Measurements from ENCODE around the gene FGF22. TPM values are rescaled to one million over a fixed set of nuclear protein-coding genes. Genes with fewer than 3 reads are reported as not detected.

Gene FGF22
- total and polyA plus RNA-seq, 2 of the 13 experiments (the other 11 are each of a cell fraction or from before 2014, with no cell fraction given), result 0.24 TPM; not detected in 1

- TF ChIP-seq AKNA (CRISPR knock-in tag; IDR thresholded peaks at IDR 0.05; ENCODE audit: borderline replicate concordance) (no peak), MEF2D (CRISPR knock-in tag; IDR thresholded peaks at IDR 0.05) (peak; percentile 38; the same call in 1 of the 2 replicates), IKZF5 (CRISPR knock-in tag; IDR thresholded peaks at IDR 0.05) (peak; percentile 52; the same call in 1 of the 2 replicates), FOXO1 (CRISPR knock-in tag; IDR thresholded peaks at IDR 0.05) (no peak), ZNF850 (CRISPR knock-in tag; conservative IDR thresholded peaks at IDR 0.05) (0 out of 2 replicates have a peak, but pooled peaks have one; percentile 42), ZNF619 (CRISPR knock-in tag; IDR thresholded peaks at IDR 0.05) (peak; percentile 82), ZNF788 (CRISPR knock-in tag; IDR thresholded peaks at IDR 0.05; ENCODE audit: borderline replicate concordance) (peak; percentile 71; the same call in 1 of the 2 replicates), CSRNP2 (CRISPR knock-in tag; conservative IDR thresholded peaks at IDR 0.05; ENCODE audit: low read depth) (no peak), ZNF354B (CRISPR knock-in tag; IDR thresholded peaks at IDR 0.05) (no peak), NCOA5 (CRISPR knock-in tag; IDR thresholded peaks at IDR 0.05) (no peak), ZNF713 (CRISPR knock-in tag; IDR thresholded peaks at IDR 0.05) (0 out of 2 replicates have a peak, but pooled peaks have one; percentile 93), ZNF607 (CRISPR knock-in tag; IDR thresholded peaks at IDR 0.05; ENCODE audit: borderline replicate concordance) (peak; percentile 93), ZNF329 (CRISPR knock-in tag; IDR thresholded peaks at IDR 0.05; ENCODE audit: low read depth) (peak; percentile 84; the same call in 1 of the 2 replicates), SMAD3 (CRISPR knock-in tag; IDR thresholded peaks at IDR 0.05) (no peak), ZSCAN21 (CRISPR knock-in tag; IDR thresholded peaks at IDR 0.05; ENCODE audit: borderline replicate concordance) (peak; percentile 43; the same call in 1 of the 2 replicates), RAD51 (IDR thresholded peaks at IDR 0.05; ENCODE audit: borderline replicate concordance) (no peak), ZNF225 (CRISPR knock-in tag; IDR thresholded peaks at IDR 0.05) (peak; percentile 76), NCOR1 (IDR thresholded peaks at IDR 0.05; ENCODE audit: borderline replicate concordance, low read length) (no peak), ATF3 (CRISPR knock-in tag; IDR thresholded peaks at IDR 0.05) (peak; percentile 56)
- TF ChIP-seq, protein P1, sequence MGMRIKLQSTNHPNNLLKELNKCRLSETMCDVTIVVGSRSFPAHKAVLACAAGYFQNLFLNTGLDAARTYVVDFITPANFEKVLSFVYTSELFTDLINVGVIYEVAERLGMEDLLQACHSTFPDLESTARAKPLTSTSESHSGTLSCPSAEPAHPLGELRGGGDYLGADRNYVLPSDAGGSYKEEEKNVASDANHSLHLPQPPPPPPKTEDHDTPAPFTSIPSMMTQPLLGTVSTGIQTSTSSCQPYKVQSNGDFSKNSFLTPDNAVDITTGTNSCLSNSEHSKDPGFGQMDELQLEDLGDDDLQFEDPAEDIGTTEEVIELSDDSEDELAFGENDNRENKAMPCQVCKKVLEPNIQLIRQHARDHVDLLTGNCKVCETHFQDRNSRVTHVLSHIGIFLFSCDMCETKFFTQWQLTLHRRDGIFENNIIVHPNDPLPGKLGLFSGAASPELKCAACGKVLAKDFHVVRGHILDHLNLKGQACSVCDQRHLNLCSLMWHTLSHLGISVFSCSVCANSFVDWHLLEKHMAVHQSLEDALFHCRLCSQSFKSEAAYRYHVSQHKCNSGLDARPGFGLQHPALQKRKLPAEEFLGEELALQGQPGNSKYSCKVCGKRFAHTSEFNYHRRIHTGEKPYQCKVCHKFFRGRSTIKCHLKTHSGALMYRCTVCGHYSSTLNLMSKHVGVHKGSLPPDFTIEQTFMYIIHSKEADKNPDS (CRISPR knock-in tag; IDR thresholded peaks at IDR 0.05), result peak; percentile 92
Observed at GRCh38 chr19:664913-665443, 25.3 kb downstream of the FGF22 start (continued).
